ENCODE results near the gene ST3GAL6. TPM values are rescaled to one million over a fixed set of nuclear protein-coding genes. Genes with fewer than 3 reads are reported as not detected.

ST3GAL6 gene
- total RNA-seq, 1 donor from 2014 or later, result 7.8 TPM

- DNase-seq (ENCODE audit: low spot score), result no peak
Measured at GRCh38 chr3:98739266-98739665, 23.9 kb upstream of the ST3GAL6 start.

- DNase-seq (ENCODE audit: low spot score), result no peak
Measured at GRCh38 chr3:98740324-98740723, 22.8 kb upstream of the ST3GAL6 start.

- DNase-seq (ENCODE audit: low spot score), result no peak
Measured at GRCh38 chr3:98741121-98741716, 21.9 kb upstream of the ST3GAL6 start.

GRCh38 chr3:98743071-98743470, 20.1 kb upstream of the ST3GAL6 start:
- DNase-seq (ENCODE audit: low spot score), result no peak

GRCh38 chr3:98744283-98744682, 18.9 kb upstream of the ST3GAL6 start:
- no peak for DNase-seq (ENCODE audit: low spot score)

- DNase-seq (ENCODE audit: low spot score), result no peak
Measured at GRCh38 chr3:98745718-98746117, 17.4 kb upstream of the ST3GAL6 start.

- no peak for DNase-seq (ENCODE audit: low spot score)
Measured at GRCh38 chr3:98746122-98746521, 17.0 kb upstream of the ST3GAL6 start.

- DNase-seq (ENCODE audit: low spot score), result no peak
Measured at GRCh38 chr3:98746882-98747281, 16.3 kb upstream of the ST3GAL6 start.

- DNase-seq (ENCODE audit: low spot score), result no peak
Measured at GRCh38 chr3:98750276-98750919, 12.7 kb upstream of the ST3GAL6 start.

GRCh38 chr3:98754483-98754882, 8.7 kb upstream of the ST3GAL6 start:
- no peak for DNase-seq (ENCODE audit: low spot score)

GRCh38 chr3:98755601-98756000, 7.5 kb upstream of the ST3GAL6 start:
- no peak for DNase-seq (ENCODE audit: low spot score)

- DNase-seq (ENCODE audit: low spot score), result no peak
Measured at GRCh38 chr3:98759629-98760028, 3.5 kb upstream of the ST3GAL6 start.

GRCh38 chr3:98761643-98762229, 1.4 kb upstream of the ST3GAL6 start:
- no peak for DNase-seq (ENCODE audit: low spot score)

- no peak for DNase-seq (ENCODE audit: low spot score)
Measured at GRCh38 chr3:98763819-98764418, 779 bp downstream of the ST3GAL6 start.

GRCh38 chr3:98764472-98764884, 1.3 kb downstream of the ST3GAL6 start:
- DNase-seq (ENCODE audit: low spot score), result no peak

GRCh38 chr3:98765721-98766120, 2.6 kb downstream of the ST3GAL6 start:
- DNase-seq (ENCODE audit: low spot score), result no peak

GRCh38 chr3:98766924-98767323, 3.8 kb downstream of the ST3GAL6 start:
- DNase-seq (ENCODE audit: low spot score), result no peak

GRCh38 chr3:98768961-98769360, 5.8 kb downstream of the ST3GAL6 start:
- no peak for DNase-seq (ENCODE audit: low spot score)

GRCh38 chr3:98769448-98769847, 6.3 kb downstream of the ST3GAL6 start:
- DNase-seq (ENCODE audit: low spot score), result no peak

- DNase-seq (ENCODE audit: low spot score), result no peak
Measured at GRCh38 chr3:98770261-98771039, 7.3 kb downstream of the ST3GAL6 start.

GRCh38 chr3:98772022-98772421, 8.9 kb downstream of the ST3GAL6 start:
- DNase-seq (ENCODE audit: low spot score), result no peak

GRCh38 chr3:98775459-98776139, 12.5 kb downstream of the ST3GAL6 start:
- DNase-seq (ENCODE audit: low spot score), result no peak
